NCI-H526 treated with DMSO at 0.1 percent for 48 hours (cell line): Measurements from ENCODE around the gene KDF1.
"Not testable (repeated sequence)": the region's sequence is repeated elsewhere in the genome, so short reads cannot be mapped to it uniquely, and the experiment has no call there.

Source experiments
- DNase-seq: peaks from one replicate; lab custom pipeline; 2025; lab: John Stamatoyannopoulos, UW

The KDF1 gene

DNA sequence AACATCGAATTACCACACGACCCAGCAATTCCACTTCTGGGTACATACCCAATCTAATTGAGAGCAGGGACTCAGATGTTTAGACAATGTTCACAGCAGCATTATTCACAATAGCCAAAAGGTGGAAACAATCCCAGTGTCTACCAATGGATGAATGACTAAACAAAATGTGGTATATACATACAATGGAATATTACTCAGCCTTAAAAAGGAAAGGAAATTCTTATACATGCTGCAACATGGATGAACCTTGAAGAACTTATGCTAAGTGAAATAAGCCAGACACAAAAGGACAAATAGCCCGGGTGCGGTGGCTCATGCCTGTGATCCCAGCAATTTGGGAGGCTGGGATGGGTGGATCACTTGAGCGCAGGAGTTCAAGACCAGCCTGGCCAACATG lies 6.9 kb downstream of the KDF1 start:
- no peak for DNase-seq

DNA sequence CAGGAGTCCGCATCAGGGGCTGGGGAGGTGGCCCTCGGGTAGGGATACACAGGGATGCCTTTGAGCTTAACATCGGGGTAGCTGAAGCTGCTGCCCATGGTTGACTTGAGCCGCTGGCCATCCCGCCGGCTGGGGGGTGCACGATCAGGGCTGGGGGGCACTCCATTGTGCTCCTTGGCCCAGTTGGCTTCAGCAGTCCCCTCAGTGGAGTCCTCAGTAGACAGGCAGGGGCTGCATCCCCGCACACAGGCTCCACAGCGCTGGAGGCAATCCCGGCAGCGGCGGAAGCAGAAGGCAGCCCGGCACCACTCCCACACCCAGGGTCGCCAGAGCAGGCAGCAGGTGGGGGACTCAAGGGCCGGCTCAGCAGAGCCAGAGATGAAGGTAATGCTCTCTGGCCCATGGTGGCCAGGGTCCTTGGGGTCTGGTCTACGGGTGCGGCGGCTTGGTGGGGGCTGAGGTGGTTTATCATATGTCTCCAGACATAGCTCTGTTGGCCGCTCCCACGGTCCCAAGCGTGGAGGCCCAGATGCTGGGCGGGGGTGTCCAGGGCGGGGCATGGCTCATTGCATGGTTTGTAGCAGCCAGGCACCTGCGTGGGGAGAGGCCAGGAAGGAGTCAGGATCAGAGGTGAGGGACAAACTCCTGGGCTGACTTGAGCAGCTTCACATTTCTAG lies 8.3 kb downstream of the KDF1 start:
- no peak for DNase-seq

DNA sequence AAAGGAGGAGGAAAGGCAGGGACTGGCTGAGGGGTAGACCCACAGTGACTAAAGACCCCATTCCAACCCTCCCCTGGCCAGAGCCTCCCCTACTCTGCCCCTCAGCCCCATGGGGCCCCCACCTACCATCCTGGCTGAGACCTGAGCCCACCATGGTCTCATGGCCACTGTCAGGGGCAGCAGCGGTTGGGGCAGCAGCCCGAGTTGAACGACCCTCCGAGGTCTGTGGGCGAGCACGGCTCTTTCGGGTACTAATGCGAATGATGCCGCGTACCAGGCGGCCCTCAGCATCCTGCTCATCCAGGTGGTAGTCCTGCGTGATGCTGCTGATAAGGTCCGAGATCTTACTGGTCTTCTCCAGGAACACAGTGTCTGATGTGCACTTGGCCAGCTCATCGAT lies 9.1 kb downstream of the KDF1 start:
- DNase-seq: no peak

DNA sequence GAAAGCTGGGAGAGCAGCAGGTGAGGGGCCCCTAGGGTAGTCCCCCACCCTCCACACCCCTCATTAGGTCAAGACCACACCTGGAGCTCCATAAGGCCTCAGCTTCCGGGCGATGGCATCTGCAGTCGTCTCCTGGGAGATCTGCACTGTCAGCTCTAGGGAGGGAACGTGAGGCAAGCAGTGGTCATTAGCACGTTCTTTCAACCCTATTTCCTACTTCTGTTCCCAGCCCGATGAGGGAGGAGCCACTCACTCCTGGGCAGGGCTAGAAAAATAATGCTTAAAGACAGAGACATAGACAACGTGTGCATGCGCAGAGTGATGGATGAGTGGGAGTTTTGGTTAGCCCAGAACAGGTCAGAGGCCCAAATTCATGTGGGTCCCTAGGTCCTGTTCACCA lies 9.7 kb downstream of the KDF1 start:
- DNase-seq: no peak

DNA sequence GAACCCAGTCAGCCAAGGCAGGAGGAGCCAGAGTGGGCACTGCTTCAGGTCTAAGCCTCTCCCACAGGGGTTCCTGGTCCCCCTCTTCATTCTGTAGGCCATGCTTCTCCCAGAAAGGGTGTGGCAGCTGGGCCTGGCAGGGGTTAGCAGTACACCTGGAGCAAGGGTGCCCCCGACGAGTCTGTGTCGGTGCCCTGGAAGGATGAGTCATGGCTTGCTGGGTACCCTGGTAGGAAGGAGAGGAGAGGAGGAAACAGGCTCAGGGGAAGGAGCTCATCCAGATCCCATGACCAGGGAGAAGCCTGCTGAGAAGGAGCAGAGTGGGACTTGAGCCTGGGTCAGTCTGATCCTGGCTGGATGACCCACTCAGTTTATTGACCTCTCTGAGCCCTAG lies 10.3 kb downstream of the KDF1 start:
- DNase-seq: no peak

DNA sequence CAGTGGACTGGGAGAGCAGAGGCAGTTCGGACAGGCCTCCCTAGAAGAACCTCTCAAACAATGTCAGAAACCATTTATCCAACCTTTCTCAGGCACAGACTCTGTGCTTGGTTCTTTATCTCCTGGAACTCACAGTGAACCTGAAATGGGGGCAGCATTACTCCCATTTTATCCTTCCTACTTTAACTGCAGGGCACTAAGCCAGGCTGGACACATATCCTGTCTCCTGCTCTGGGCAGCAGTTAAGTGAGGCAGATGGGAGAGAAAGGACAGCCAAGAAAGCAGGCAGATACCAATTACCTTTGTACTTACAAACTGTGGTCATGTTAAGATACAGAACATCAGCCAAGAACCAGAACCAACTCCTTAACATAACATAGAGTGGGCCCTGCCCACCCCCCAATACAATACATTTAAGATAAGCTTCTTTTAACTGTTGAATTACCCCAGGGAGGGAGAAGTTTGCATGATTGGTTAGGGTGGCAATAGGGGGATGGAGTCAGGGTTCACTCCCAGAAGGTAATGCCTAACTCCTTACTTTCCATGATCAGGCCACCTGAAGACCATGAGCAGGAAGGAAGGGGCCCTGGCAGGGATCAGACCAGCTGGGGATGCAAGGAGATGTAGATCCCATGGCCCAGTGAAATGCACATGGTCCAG lies 10.9 kb downstream of the KDF1 start:
- no peak for DNase-seq

DNA sequence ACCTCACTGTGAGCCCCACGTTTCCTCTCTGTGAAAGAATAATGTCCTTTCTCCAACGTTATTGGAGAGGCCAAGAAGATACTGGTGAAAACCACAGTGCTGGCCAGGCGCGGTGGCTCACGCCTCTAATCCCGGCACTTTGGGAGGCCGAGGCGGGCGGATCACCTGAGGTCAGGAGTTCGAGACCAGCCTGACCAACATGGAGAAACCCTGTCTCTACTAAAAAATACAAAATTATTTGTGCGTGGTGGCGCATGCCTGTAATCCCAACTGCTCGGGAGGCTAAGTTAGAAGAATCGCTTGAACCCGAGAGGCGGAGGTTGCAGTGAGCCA lies 11.6 kb downstream of the KDF1 start:
- DNase-seq: not testable (repeated sequence)

DNA sequence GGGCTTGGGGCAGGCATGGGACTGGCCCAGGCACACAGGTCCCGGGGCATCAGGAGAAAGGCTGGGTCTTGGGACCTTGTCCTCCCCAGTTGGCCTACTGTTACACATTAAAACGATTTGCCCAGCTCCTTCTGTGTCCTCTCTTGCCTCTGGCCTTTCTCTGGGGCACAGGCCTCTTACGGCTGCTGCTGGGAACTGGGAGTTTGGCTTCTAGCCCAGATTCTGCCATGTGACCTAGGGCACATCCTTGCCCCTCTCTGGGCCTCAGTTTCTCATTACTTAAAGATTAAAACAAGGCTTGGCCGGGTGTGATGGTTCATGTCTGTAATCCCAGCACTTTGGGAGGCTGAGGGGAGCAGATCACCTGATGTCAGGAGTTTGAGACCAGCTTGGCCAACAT lies 14.0 kb downstream of the KDF1 start:
- DNase-seq: no peak

DNA sequence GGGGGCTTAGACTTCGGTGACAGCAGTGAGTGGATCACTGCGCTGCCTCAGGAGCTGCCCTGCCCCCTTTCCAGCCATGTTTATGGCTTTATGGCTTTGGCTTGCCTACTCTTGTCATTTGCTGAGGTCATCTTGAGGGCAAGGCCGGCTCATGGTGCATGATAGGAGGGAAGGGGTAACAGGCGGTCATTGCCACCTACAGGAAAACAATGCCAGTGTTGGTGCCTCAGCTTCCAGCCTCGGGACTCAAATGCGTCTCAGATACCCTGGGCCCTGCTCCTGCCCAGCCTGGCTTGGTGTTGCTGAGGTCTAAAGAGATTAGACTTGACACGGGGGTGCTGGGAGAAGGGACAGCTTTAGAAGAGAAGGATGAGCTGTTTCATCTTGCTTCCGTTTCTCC lies 14.5 kb downstream of the KDF1 start:
- no peak for DNase-seq

DNA sequence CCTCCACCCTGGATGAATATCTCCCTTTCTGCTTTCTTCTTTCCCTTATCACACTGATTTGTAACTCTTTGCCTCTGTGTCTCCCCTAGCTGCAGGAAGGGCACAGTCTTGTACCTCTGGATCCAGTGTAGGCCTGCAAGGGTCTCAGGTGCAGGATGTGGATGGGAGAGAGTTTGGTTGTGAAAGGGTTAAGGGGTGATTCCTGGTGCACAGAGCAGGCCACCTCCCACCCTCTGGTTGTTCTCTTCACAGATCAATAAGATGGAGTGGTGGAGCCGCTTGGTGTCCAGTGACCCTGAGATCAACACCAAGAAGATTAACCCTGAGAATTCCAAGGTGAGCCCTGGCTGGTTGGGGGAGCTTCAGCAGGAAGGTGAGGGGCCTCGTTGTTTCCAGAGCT lies 15.1 kb downstream of the KDF1 start:
- no peak for DNase-seq

DNA sequence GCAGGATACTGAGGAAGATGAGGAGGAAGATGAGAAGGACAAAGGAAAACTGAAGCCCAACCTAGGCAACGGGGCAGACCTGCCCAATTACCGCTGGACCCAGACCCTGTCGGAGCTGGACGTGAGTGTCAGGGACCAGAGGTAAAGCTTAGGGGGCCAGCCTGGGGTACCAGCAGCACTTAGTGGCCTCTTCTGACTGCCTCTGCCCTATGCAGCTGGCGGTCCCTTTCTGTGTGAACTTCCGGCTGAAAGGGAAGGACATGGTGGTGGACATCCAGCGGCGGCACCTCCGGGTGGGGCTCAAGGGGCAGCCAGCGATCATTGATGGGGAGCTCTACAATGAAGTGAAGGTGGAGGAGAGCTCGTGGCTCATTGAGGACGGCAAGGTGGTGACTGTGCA lies 17.6 kb downstream of the KDF1 start:
- no peak for DNase-seq

DNA sequence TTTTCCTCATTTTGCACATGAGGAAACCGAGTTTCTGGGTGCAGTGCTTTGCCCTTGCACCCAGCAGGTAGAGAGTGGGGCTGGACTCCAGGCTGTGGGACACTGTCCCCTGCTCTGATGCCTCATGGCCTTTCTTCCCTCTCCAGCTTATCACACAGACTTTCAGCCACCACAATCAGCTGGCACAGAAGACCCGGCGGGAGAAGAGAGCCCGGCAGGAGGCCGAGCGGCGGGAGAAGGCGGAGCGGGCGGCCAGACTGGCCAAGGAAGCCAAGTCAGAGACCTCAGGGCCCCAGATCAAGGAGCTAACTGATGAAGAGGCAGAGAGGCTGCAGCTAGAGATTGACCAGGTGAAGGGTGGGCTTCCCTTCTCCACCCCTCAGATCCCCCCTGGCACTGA lies 19.0 kb downstream of the KDF1 start:
- no peak for DNase-seq

DNA sequence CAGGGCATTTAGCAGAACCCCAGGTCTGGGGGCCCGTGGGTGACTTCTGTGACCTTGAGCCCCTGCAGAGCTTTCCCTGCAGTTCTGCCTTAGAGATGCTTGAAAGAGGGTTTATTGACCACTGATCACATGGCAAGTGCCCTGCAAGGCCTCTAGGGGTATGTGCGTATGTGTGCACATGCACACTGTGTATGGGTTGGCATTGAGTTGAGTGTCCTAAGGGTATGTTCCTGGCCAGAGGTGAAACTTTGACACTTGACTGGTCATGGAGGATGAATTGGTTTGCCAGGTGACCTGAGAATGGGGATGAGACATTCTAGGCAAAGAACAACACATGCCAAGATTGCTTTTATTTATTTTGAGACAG lies 21.6 kb downstream of the KDF1 start:
- DNase-seq: no peak

DNA sequence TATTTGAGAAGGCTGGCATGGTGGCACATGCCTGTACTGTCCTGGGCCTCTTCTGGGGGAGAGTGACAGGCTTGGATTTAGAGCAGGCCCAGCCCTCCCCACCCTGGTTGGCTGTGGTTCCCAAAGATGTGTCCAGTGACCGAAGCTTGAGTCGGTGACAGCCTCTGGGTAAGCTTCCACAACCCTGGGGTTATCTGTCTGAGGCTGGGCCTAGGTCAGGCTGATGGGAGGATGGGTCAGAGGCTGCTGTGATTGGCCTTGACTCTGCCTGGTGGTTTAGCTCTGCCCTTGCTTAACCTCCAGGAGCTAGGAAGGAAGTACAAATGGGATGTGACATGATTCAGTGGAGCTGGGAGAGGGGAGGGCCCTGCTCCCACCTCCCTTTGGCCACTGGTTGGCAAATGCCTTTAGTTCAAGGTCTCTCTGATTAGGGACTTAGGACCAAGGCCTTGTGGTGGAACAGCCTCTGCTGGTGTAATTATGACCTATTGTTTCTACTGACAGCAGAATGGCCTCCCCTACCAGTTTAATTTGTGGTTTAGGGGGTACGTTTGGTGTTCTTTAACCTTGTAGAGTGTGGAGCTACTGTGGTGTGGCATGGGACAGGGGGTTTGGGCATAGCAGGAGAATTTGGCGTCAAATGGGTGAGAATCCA lies 22.1 kb downstream of the KDF1 start:
- no peak for DNase-seq

DNA sequence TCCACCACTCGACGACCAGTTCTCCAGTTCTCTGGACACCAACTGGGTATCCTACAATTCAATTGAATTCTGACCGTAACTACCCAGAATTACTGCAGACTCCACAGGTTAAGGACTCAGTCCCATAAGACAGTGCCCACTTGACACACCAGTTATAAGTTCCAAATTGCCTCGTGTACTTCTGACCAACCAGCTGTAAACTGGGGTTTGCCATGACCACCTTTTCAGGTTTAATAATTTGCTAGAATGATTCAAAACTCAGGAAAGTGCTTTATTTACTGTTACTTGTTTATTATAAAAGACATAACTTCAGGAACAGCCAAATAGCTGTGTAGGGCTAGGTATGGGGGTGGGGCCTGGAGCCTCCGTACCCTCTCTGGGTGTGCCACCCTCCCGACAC lies 23.4 kb downstream of the KDF1 start:
- no peak for DNase-seq

DNA sequence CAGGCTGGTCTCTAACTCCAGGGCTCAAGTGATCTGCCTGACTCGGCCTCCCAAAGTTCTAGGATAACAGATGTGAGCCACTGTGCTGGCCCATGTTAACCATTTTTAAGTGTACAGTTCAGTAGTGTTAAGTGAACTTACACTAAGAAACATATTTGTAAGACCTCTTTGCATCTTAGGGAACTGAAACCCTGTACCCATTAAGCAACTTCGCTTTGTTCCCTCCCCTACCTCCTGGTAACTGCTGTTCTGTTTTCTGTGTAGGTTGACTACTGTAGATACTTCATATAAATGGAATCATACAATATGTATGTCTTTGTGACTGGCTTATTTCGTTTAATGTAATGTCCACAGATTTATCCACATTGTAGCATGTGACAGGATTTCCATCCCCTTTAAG lies 27.7 kb downstream of the KDF1 start:
- no peak for DNase-seq

DNA sequence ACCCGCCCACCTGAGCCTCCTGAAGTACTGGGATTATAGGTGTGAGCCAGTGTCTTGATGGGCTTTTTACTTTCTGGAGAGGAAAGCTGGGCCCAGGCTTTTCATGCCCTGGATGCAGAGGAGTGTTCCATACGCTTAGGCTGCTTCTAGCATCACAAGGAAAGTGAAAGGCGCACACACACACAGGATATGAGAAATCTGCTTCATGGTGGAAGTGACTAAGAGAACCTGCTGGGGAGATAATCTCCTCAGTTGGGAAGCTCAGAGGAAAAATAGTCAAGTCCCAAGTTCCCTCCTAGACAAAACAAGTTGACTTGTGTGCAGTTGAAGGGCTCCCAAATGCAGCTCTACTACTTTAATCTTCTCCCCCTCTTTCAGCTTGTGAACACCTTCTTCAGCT lies 36.6 kb downstream of the KDF1 start:
- DNase-seq: no peak

DNA sequence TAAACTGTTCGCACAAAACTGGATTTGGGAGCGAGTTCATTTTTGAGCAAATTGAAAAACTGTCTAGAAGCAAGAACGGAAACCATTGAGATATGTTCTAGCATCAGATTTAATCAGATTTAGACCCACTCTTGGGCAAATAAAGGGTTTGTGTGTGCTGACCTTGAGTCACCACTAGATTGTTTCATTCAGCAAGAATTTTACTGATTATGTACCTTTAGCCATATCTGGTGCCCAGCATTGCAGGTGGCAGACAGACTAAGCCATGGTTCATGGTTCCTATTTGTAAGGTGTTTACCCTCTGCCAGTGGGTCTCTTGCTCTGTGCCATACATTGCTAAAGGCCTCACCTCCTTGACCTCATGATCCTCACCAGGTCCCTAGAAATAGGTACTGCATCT lies 37.4 kb downstream of the KDF1 start:
- DNase-seq: no peak

DNA sequence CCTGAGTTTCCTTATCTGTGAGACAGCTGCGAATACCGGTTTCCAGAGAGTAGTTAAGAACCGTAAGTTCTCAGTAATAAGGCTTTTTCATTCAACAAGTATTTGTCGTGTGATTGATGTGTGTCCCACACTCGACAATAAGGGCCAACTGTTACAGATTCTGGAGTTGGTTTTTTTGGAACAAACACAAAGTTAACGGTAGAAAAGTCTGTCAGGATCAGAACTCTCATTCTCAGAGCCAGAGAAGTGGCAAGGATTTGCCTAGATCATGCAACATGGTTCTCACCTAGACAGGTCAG lies 37.9 kb downstream of the KDF1 start:
- no peak for DNase-seq

DNA sequence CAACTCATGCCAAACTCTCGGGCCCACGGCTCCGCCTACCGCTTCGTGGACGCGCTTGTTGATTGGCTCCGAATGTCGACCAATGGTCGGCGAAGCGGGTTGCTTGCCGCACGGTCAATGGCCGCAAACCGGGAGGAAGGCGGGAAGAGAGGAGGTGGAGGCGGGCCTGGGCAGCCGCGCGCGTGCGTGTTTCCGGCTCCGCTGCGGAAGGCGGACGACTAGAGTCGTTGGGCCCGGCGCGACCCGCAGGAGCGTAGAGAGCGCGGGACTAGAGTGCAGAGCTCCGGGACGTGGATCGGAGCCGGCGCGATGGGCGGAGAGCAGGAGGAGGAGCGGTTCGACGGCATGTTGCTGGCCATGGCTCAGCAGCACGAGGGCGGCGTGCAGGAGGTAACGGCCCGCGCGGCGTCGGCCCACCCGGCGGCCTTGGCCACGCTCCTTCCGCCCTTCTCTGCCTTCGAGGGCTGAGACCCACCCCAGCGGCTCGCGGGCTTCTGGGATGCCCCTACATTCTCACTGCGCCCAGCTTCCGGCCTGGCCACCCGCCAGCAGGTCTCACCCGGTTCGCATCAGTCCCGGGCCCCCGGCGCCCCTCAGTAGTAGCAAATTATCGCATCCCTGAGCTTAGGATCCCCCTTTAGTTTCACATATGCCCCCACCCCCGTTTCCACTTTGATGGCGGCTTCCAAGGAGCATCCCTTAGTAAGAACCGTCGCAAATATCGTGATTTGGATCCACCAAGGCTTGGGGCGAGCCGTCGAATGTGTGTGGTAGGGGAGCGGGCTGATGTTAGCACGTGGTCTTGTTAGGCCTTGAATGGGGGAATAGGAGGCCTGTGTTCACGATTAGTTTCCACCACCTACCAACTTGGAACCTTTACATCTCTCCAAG lies 38.5 kb downstream of the KDF1 start, which contains the start of gene NUDC:
NUDC (plus strand) TSS at position 204 of the 891 bp plus-strand sequence; CDS start at position 310, 106 bp downstream.
- peak; percentile 92 for DNase-seq

DNA sequence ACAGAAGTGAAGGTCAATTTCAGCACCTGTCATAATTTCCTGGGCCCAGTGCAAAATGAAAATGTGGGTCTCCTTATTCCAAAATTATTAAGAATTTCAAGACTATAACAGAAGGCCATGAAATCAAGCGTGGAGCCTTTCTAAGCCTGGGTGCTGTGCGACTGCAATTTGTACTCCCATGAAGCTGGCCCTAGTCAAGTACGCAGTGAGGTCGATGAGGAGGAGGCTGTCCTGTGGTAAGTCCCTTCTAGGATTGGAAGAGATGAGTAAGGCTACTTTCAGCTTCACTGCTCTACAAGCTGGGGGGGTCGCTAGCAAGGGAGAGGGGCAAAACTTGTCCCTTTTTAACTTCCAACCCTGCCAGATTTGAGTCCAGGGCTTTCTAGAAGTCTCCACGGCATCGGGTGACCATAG lies 39.1 kb downstream of the KDF1 start:
- no peak for DNase-seq

DNA sequence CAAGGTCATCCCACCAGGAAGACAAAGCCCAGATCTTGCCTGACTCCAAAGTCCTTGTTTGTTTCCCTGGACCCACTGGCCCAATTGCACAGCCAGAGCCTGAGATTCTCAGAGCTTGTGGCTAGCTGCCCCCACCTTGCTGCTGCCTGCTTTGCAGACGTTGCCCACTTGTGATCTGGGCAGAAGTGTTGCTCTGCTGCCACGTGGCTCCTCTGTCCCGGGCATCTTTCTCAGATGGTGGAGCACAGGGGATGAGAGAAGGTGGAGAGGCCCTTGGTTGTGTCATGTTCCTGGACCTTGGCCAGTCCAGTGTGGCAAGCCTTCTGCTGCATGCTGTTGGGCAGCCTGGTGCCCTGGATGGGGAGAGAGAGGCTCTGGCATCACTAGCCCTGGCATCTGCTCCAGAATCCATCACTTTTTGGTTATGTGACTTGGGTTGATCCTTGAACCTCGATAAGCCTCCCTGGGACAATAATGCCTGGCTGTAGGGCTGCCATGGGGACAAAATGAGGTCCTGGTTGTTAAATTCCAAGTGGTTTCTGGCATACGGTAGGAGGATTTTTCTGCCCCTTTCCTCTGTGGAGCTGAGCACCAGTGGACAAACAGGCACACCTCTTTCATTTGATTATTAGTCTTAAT lies 44.9 kb downstream of the KDF1 start:
- no peak for DNase-seq
